Activated T-cell treated with anti-CD3 and anti-CD28 coated beads, Interleukin-2, amount 50 U/mL, for 72 hours (primary cell): ENCODE data around the gene PAX1. TPM values are rescaled to one million over a fixed set of nuclear protein-coding genes. Genes with fewer than 3 reads are reported as not detected.

ENCODE experiments used
- ATAC-seq, 2 donors: fragments of 150-1000 bp; cut with Tn5 transposase; replicated peaks in 1 of 2; 2 replicates each; pipeline ENCODE4 v1.10.0; 2021; ENCODE audit warnings: moderate library complexity in 2 of 2, mild to moderate bottlenecking in 1 of 2
- DNase-seq, 2 donors: peaks; one replicate each; pipeline ENCODE4 v3.0.0; 2021 to 2022; ENCODE audit warnings: mixed read lengths in 1 of 2
- H3K27ac Mint-ChIP-seq: one replicate; pipeline ENCODE4 v1.8.0; 2022; ENCODE audit warnings: mild to moderate bottlenecking, moderate library complexity, mixed read lengths
- H3K27me3 Mint-ChIP-seq: one replicate; pipeline ENCODE4 v1.8.0; 2022; ENCODE audit warnings: low read depth, mixed read lengths
- H3K36me3 Mint-ChIP-seq, 2 donors: one replicate each; pipeline ENCODE4 v1.8.0; 2022; ENCODE audit warnings: mixed read lengths in 2 of 2, mild to moderate bottlenecking in 1 of 2; ENCODE audit not compliant: insufficient read depth in 2 of 2
- H3K4me1 Mint-ChIP-seq: one replicate; pipeline ENCODE4 v1.8.0; 2022; ENCODE audit warnings: low read depth, mixed read lengths
- H3K4me3 Mint-ChIP-seq, 2 donors: one replicate each; pipeline ENCODE4 v1.8.0; 2022; ENCODE audit warnings: mild to moderate bottlenecking in 2 of 2, mixed read lengths in 2 of 2, moderate library complexity in 2 of 2
- H3K9me3 Mint-ChIP-seq, 2 donors: one replicate each; pipeline ENCODE4 v1.8.0; 2022; ENCODE audit warnings: mixed read lengths in 2 of 2
- total RNA-seq, 2 donors: library from RNA; stranded (reverse); gene quantifications; one replicate each; pipeline ENCODE4 v1.2.3, GENCODE V29; 2022

Gene PAX1
- total RNA-seq, 2 donors from 2014 or later = not detected

DNA sequence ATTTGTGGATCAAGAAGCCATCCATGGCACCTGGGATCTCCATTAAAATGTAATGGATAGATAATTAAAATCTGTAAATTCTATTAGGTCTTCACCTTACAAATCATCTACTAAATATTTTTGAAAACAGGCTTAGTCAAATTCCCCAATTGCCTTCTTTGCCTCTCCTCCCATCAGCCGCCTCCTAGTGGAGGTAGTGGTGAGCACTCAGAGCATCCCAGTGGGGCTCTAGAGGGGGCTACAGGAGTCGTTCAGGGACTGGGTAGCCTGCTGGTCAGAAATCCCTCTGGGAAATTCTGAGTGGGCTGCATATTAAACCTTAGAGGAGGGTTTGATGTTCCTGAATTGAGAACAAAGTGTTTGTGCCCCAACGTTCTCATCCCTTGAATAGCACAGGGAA lies 20.8 kb upstream of the PAX1 start:
- no peak for DNase-seq
- H3K36me3 Mint-ChIP-seq = no peaks in the 10 kb centered on the region
- H3K27ac Mint-ChIP-seq = no peak overlapping the region
- H3K9me3 Mint-ChIP-seq = no peaks in the 10 kb centered on the region
- no peak overlapping the region for H3K4me3 Mint-ChIP-seq
- no peak for ATAC-seq
- H3K27me3 Mint-ChIP-seq = peaks cover 6% of the 10 kb centered on the region
- H3K4me1 Mint-ChIP-seq = no peaks in the 10 kb centered on the region

GRCh38 chr20:21685981-21686380 lies 19.5 kb upstream of the PAX1 start:
- no peak for DNase-seq
- H3K4me1 Mint-ChIP-seq = no peaks in the 10 kb centered on the region
- peaks cover 6% of the 10 kb centered on the region for H3K27me3 Mint-ChIP-seq
- H3K4me3 Mint-ChIP-seq = no peak overlapping the region
- no peaks in the 10 kb centered on the region for H3K9me3 Mint-ChIP-seq
- no peak for ATAC-seq
- no peaks in the 10 kb centered on the region for H3K36me3 Mint-ChIP-seq
- no peak overlapping the region for H3K27ac Mint-ChIP-seq

DNA sequence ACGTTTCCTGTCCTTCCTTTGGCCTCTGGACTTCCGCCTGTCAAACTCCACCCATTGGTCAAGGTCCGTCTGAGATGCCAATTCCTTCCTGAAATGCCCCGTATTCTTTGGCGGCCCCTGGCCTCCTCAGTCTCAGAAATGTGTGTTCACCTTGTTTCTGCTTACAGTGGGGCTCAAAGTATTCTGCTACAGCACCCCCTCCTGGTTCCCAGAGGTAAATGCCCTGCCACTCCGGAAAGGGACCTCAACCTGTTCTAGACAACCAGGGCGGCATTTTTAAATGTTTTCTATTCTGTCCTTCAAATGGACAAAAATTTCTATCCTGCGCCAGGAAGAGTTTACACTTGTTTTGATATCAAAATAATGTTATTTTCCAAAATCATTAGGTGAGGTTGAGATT lies 12.1 kb upstream of the PAX1 start:
- no peaks in the 10 kb centered on the region for H3K36me3 Mint-ChIP-seq
- ATAC-seq = no peak
- no peaks in the 10 kb centered on the region for H3K4me1 Mint-ChIP-seq
- no peak overlapping the region for H3K4me3 Mint-ChIP-seq
- H3K27ac Mint-ChIP-seq = no peak overlapping the region
- H3K27me3 Mint-ChIP-seq = peaks cover 31% of the 10 kb centered on the region
- H3K9me3 Mint-ChIP-seq = no peaks in the 10 kb centered on the region
- no peak for DNase-seq

- H3K27me3 Mint-ChIP-seq = peaks cover 75% of the 10 kb centered on the region
- no peaks in the 10 kb centered on the region for H3K9me3 Mint-ChIP-seq
- ATAC-seq = no peak
Measured at GRCh38 chr20:21698494-21699215, 6.8 kb upstream of the PAX1 start.

DNA sequence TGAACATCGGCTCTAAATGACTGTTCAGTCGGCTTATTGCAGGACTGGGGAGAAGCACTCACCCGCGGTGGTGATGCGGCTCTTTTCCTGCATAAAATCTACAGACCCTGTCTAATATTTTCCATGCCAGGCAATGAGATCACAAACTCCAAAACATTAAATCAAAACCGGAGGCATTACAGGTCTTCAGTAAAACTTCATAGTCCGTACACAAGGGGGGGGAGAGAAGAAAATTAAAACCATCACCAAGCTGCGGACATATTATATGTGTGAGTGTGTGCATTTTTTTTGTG lies 6.3 kb upstream of the PAX1 start:
- ATAC-seq (no peak), DNase-seq (no peak)
- Mint-ChIP-seq H3K27me3 (peaks cover 75% of the 10 kb centered on the region), H3K27ac (no peak overlapping the region), H3K4me1 (peaks cover 5% of the 10 kb centered on the region), H3K9me3 (no peaks in the 10 kb centered on the region), H3K36me3 (no peaks in the 10 kb centered on the region), H3K4me3 (no peak overlapping the region)

More at GRCh38 chr20:21698494-21699215, 6.8 kb upstream of the PAX1 start:
- DNase-seq = no peak
- H3K27ac Mint-ChIP-seq = no peak overlapping the region
- H3K4me1 Mint-ChIP-seq = peaks cover 5% of the 10 kb centered on the region
- no peaks in the 10 kb centered on the region for H3K36me3 Mint-ChIP-seq
- no peak overlapping the region for H3K4me3 Mint-ChIP-seq

GRCh38 chr20:21701171-21701876 lies 4.1 kb upstream of the PAX1 start:
- no peak overlapping the region for H3K4me3 Mint-ChIP-seq
- DNase-seq = no peak
- no peak overlapping the region for H3K27ac Mint-ChIP-seq
- no peaks in the 10 kb centered on the region for H3K9me3 Mint-ChIP-seq
- peaks cover 14% of the 10 kb centered on the region for H3K4me1 Mint-ChIP-seq
- H3K36me3 Mint-ChIP-seq = no peaks in the 10 kb centered on the region
- no peak for ATAC-seq
- H3K27me3 Mint-ChIP-seq = peaks cover 83% of the 10 kb centered on the region

DNA sequence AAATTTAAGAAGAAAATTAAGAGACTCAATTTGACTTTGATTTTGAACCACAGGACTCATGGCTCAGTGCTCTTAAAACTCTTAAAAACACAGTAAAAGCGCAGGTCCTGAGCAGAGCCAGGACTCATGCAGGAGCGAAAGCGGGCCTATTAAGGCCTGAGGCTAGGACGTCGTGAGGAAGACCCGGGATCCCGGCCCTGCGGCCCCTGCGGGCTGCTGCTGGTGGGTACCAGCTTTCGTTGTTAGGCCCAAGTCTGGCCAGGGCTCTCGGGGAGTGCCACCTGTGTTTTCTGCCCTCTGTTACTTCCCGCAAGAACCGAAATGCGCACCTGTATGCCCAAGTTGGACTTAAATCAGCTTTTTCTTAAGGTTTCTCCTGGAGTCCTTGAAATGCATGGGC lies 3.4 kb upstream of the PAX1 start:
- Mint-ChIP-seq H3K4me1 (peaks cover 14% of the 10 kb centered on the region), H3K27ac (no peak overlapping the region), H3K4me3 (no peak overlapping the region), H3K36me3 (no peaks in the 10 kb centered on the region), H3K27me3 (peaks cover 82% of the 10 kb centered on the region), H3K9me3 (no peaks in the 10 kb centered on the region)
- DNase-seq (no peak), ATAC-seq (no peak)

DNA sequence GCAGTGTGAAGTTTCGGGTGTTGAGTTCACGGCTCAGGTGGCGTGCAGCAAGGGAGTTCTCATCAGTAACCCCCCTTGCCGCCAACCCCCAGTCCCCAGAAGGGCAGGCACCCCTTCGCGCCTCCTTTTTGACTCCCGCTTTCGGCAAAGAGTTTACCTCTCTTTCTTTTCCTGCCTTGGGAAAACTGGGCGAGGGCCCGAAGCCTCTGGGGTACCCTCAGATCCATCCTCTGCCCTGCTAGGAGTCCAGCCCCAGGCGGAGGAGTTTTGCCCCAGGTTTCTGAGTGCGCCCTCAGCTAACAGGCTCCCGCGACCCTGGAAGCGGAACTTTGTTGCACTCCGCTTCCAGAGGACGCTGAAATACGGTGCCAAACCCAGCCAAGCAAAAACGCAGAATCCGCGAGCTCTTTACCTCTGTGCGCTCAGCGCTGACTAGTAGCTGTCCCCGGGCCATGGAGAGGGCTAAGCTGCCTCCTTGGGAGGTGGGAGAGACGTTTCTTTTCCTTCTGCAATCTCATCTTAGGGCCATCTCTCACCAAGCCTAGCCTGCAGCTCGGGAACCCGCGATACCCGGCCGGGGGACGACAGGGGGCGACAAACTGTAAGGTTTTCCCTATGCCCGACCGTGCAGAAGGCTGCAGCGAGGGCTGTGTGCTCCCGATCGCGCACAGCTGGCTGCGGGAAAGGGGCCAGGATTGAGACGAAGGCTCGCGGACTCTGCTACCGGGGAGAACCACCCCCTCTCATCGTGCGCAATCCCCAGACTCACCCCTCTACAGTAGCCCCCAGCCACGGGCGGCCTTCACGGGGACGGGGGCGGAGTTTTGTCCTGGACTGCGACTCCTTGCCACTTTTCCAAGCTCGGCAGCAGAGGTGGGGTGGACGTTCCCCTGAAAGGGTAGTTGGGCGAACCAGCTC lies 2.7 kb upstream of the PAX1 start:
- Mint-ChIP-seq H3K4me1 (peaks cover 14% of the 10 kb centered on the region), H3K9me3 (no peaks in the 10 kb centered on the region), H3K36me3 (no peaks in the 10 kb centered on the region), H3K27ac (peak overlapping the region; percentile 54), H3K4me3 (peak overlapping the region; percentile 28 to 67), H3K27me3 (peaks cover 83% of the 10 kb centered on the region)
- ATAC-seq (peak; percentile 56 to 67), DNase-seq (peak; percentile 65 to 68)

DNA sequence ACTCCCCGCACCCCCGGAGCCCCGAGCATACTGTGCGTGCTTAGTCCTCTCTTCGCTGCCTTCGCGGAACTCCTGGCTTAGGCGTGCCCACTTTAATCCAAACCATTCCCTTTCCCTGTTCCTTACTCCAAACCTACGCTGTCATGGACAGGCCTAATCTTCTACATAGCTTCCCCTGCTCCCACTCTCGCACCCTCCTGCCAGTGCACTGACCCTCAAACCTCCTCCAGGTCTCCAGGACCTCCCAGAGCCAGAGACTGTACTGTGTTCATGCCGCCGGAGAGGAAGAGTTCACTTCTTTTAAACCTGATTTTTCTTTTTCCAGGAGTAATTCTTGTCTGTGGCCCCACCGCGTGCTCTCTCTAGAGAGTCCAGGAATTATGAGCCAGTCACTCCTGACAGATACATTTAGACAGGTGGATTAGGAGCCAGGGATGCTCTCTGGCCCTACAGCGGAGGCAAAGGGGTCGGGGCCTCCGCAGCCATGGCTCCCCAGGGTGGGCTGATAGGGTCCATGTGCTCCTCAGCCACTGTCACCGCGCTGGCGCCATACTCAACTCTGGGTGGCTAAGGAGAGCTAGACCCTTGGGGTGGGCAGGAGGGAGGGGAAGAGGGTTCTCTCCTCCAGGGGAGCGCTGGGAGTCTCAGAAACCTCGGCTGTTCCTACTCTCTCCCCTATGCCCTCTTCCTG lies 1.6 kb upstream of the PAX1 start:
- ATAC-seq (no peak), DNase-seq (no peak)
- Mint-ChIP-seq H3K4me3 (no peak overlapping the region), H3K9me3 (no peaks in the 10 kb centered on the region), H3K4me1 (peaks cover 14% of the 10 kb centered on the region), H3K36me3 (no peaks in the 10 kb centered on the region), H3K27ac (no peak overlapping the region), H3K27me3 (peaks cover 83% of the 10 kb centered on the region)

- Mint-ChIP-seq H3K4me1 (peaks cover 14% of the 10 kb centered on the region), H3K36me3 (no peaks in the 10 kb centered on the region), H3K9me3 (no peaks in the 10 kb centered on the region), H3K27ac (no peak overlapping the region), H3K4me3 (peak overlapping the region in 1 of 2 donors; percentile 39), H3K27me3 (peaks cover 82% of the 10 kb centered on the region)
- no peak for ATAC-seq
- no peak for DNase-seq
Measured at GRCh38 chr20:21704408-21705385, 767 bp upstream of the PAX1 start.

- H3K4me3 Mint-ChIP-seq = no peak overlapping the region
- no peak overlapping the region for H3K27ac Mint-ChIP-seq
- no peaks in the 10 kb centered on the region for H3K9me3 Mint-ChIP-seq
- DNase-seq (no peak), ATAC-seq (no peak)
- peaks cover 77% of the 10 kb centered on the region for H3K27me3 Mint-ChIP-seq
- peaks cover 14% of the 10 kb centered on the region for H3K4me1 Mint-ChIP-seq
- no peaks in the 10 kb centered on the region for H3K36me3 Mint-ChIP-seq
Measured at GRCh38 chr20:21706261-21707195, 1.1 kb downstream of the PAX1 start.
